Hepatocyte (in vitro differentiated cells): ENCODE results near the gene TRPM1. TPM values are rescaled to one million over a fixed set of nuclear protein-coding genes. Genes with fewer than 3 reads are reported as not detected.
A peak's percentile ranks its signal among the peaks of the same experiment; 100 is the strongest.

Source experiments
- DNase-seq: peaks from one replicate; pipeline ENCODE4 v3.0.0-alpha.2; 2016; ENCODE audit warnings: low spot score
- H2AFZ ChIP-seq: fragments of 200-600 bp; sonication (generic); 2 replicates; pipeline ENCODE4 v1.6.0; 2016; ENCODE audit warnings: antibody characterized with exemption, mild to moderate bottlenecking
- H3K27ac ChIP-seq: fragments of 200-600 bp; sonication (generic); 2 replicates; pipeline ENCODE4 v1.5.1; 2016; ENCODE audit warnings: mild to moderate bottlenecking
- H3K27me3 ChIP-seq: fragments of 200-600 bp; sonication (generic); 2 replicates; pipeline ENCODE4 v1.6.1; 2016
- H3K36me3 ChIP-seq: fragments of 200-600 bp; sonication (generic); replicated peaks from 2 replicates; pipeline ENCODE4 v1.5.1; 2016; ENCODE audit warnings: low read depth; ENCODE audit not compliant: insufficient read depth
- H3K4me1 ChIP-seq: fragments of 200-600 bp; sonication (generic); 2 replicates; pipeline ENCODE4 v1.5.1; 2016; ENCODE audit warnings: mild to moderate bottlenecking, moderate library complexity; ENCODE audit not compliant: insufficient read depth
- H3K4me2 ChIP-seq: fragments of 200-600 bp; sonication (generic); 2 replicates; pipeline ENCODE4 v1.6.0; 2016
- H3K4me3 ChIP-seq: fragments of 200-600 bp; sonication (generic); 2 replicates; pipeline ENCODE4 v1.5.1; 2016; ENCODE audit warnings: mild to moderate bottlenecking
- H3K79me2 ChIP-seq: fragments of 200-600 bp; sonication (generic); 2 replicates; pipeline ENCODE4 v1.6.0; 2017; ENCODE audit warnings: mild to moderate bottlenecking
- H3K9me2 ChIP-seq: fragments of 200-600 bp; sonication (generic); replicated peaks from 2 replicates; pipeline ENCODE4 v1.6.0; 2017; ENCODE audit warnings: mild to moderate bottlenecking; ENCODE audit not compliant: insufficient read depth
- H3K9me3 ChIP-seq: fragments of 200-600 bp; sonication (generic); 2 replicates; pipeline ENCODE4 v1.5.1; 2016; ENCODE audit warnings: low read depth, mild to moderate bottlenecking
- H4K20me1 ChIP-seq: fragments of 200-600 bp; sonication (generic); 2 replicates; pipeline ENCODE4 v1.6.0; 2016; ENCODE audit warnings: mild to moderate bottlenecking; ENCODE audit not compliant: insufficient read depth, poor library complexity, severe bottlenecking
- EZH2 ChIP-seq: fragments of 200-600 bp; sonication (generic); IDR thresholded peaks from 2 replicates; pipeline ENCODE4 v1.6.1; 2016; ENCODE audit warnings: antibody characterized with exemption, mild to moderate bottlenecking, borderline replicate concordance
- EZH2phosphoT487 ChIP-seq: fragments of 200-600 bp; sonication (generic); IDR thresholded peaks from one replicate; pipeline ENCODE4 v1.6.1; 2018; ENCODE audit warnings: antibody characterized with exemption, mild to moderate bottlenecking, low read depth, moderate library complexity; ENCODE audit not compliant: unreplicated experiment, severe bottlenecking
- WGBS: methylation state at CpG from one replicate; pipeline ENCODE4 v1.1.6; 2016; ENCODE audit warnings: low lambda C conversion rate; ENCODE audit errors: missing lambda C conversion rate; 5-methylcytosine and 5-hydroxymethylcytosine counted together
- polyA plus RNA-seq: library from polyadenylated mRNA; unstranded; fragments of >200 nt; fragmentation: Nextera tagmentation; extraction: Ambion mirVana; gene quantifications from 2 replicates; pipeline ENCODE4 v1.2.1, GENCODE V29; 2016
- total RNA-seq: library from RNA; depleted of rRNA; stranded (reverse); fragments of >200 nt; gene quantifications from 2 replicates; pipeline ENCODE4 v1.2.3, GENCODE V29; 2014
- TF ChIP-seq, protein P1 (sequence below): fragments of 200-600 bp; sonication (generic); IDR thresholded peaks from 2 replicates; pipeline ENCODE4 v1.5.1; 2016; ENCODE audit warnings: antibody characterized with exemption, mild to moderate bottlenecking; ENCODE audit not compliant: poor library complexity

The TRPM1 gene
- total and polyA plus RNA-seq, 2 experiments from 2014 or later, result not detected

DNA sequence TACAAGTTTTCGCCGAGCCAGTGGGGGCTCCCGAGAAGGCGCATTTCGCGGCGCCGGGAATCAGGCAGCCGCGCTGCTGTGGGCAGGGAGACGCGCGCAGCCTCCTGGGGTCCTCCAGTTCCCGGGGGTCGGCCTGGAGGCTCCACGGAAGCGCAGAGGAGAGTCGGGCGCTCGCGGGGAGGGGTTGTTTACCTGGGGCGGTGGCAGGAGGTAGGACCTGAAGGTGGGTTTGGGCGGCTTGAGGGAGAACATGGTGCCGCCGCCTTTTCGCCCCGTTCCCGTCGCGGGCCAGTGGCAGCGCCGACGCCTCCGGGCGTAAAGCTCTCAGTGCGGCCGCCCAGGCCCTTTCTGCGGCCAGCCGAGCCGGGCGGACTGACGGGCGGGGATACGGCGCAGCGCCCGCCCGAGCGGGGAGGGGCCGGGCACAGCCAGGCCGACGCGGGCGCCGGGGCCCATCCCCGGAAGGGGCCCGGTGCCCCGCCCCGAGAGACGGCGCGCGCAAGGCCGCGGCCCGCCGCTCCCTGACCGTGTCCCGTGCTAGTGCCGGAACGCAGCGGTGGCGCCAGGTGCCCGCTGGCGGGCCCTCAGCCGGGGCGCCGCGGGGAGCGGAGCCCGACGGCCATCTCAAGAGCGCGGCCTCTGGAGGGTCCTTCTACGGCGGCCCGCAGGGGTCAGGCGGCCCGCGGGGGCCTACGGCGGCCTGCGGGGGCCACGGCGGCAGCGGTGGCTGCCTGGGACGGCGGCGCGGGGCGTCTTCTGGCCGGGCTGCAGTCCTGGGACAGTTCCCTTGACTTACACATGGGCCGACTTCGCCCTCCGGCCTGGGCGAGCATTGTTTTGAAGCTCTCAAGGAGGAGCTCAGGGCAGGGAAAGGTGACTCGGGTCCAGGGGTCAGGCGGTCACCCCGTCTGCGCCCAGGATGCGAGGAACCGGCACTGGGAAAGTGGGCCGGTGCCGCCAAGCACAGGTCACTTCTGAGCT lies 110.0 kb downstream of the TRPM1 start, which contains the start of gene MTMR10:
Gene MTMR10 (minus strand): TSS at position 374 of the 981 bp plus-strand sequence. CDS start 122 bp downstream, at position 252.
- H3K27ac ChIP-seq, result peak within 1 kb of the TSS; percentile 97
- WGBS, result 2% methylated on average over 45 of the region's 114 CpGs

DNA sequence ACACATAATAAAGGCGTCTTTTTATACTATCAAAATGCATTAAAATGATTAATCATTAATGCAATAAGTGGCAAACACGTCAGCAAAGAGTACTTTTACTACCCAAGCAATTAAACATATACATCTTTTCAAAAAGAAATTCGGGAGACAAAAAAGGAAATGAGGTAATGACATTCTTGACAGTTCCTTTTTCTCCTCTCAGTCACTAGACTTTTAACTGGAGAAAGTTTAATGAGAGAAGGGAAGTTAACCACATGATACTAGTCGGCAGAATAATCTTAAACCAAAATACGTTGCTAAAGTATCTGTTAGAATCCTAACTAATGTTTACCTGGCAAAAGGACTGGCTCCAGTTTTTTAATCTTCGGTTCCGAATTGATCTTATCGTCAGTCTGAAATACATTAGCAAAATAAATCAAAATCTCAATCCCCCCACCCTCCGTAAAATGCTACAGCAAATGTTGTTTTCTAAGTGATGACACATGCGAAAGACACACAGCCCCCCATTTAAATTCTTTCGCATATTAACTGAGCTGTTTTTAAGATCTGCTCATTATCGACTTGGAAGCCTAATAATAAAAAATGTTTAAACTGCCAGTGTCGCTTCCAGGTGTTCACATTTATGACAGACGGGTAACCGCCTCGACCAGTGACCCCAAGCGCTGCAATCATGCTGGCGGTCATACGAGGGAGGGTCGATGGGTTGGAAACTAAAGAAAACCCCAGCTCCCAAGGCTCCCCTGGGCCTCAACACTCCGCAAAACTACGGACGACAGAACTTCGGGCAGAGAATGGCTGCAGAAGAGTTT lies 110.9 kb downstream of the TRPM1 start:
- Histone ChIP-seq H3K4me2 (peak overlapping the region; percentile 90), H3K9me3 (no peaks in the 10 kb centered on the region), H2AFZ (peak overlapping the region; percentile 75), H3K36me3 (no peaks in the 10 kb centered on the region), H3K27me3 (no peaks in the 10 kb centered on the region), H3K4me3 (peak overlapping the region; percentile 97), H4K20me1 (no peaks in the 10 kb centered on the region), H3K79me2 (peaks cover 42% of the 10 kb centered on the region), H3K4me1 (peaks cover 5% of the 10 kb centered on the region), H3K9me2 (no peaks in the 10 kb centered on the region), H3K27ac (peak overlapping the region; percentile 97)
- TF ChIP-seq, protein P1, sequence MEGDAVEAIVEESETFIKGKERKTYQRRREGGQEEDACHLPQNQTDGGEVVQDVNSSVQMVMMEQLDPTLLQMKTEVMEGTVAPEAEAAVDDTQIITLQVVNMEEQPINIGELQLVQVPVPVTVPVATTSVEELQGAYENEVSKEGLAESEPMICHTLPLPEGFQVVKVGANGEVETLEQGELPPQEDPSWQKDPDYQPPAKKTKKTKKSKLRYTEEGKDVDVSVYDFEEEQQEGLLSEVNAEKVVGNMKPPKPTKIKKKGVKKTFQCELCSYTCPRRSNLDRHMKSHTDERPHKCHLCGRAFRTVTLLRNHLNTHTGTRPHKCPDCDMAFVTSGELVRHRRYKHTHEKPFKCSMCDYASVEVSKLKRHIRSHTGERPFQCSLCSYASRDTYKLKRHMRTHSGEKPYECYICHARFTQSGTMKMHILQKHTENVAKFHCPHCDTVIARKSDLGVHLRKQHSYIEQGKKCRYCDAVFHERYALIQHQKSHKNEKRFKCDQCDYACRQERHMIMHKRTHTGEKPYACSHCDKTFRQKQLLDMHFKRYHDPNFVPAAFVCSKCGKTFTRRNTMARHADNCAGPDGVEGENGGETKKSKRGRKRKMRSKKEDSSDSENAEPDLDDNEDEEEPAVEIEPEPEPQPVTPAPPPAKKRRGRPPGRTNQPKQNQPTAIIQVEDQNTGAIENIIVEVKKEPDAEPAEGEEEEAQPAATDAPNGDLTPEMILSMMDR, result no peak
- TF ChIP-seq EZH2, result no peak
- TF ChIP-seq EZH2phosphoT487, result no peak
- DNase-seq, result no peak
- WGBS, result 7% methylated on average over 24 of the region's 24 CpGs

More for the DNA sequence above, 110.0 kb downstream of the TRPM1 start, which contains the start of gene MTMR10:
- H3K9me2 ChIP-seq, result no peaks in the 10 kb centered on the region
- no peaks in the 10 kb centered on the region for H3K36me3 ChIP-seq
- H3K79me2 ChIP-seq, result peaks cover 35% of the 10 kb centered on the region
- H3K9me3 ChIP-seq, result no peaks in the 10 kb centered on the region
- H3K4me2 ChIP-seq, result peak within 1 kb of the TSS; percentile 90
- peak within 1 kb of the TSS; percentile 97 for H3K4me3 ChIP-seq
- peak within 1 kb of the TSS; percentile 94 for H2AFZ ChIP-seq
- TF ChIP-seq EZH2phosphoT487, result no peak
- TF ChIP-seq, protein P1, result no peak
- no peak for TF ChIP-seq EZH2
- H3K27me3 ChIP-seq, result no peaks in the 10 kb centered on the region
- peak; percentile 94 for DNase-seq
- peaks cover 5% of the 10 kb centered on the region for H3K4me1 ChIP-seq
- H4K20me1 ChIP-seq, result no peaks in the 10 kb centered on the region

DNA sequence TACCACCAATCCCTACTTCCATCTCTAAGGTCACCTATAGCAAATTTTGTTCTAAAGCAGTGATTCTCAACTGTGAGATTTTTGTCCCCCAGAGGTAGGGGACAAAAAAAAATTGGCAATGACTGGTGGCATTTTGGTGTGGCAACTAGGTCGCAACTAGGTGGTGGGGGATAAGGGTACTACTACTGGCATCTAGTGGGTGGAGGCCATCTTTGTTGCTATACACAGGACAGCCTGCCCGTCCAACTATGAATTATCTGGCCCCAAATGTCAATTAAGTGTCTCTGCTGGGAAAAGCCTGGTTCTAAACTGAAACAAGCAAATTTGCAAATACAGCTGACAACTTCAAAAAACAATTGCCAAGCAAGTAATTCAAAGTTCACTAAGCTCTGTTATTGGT lies 111.5 kb downstream of the TRPM1 start:
- H3K27ac ChIP-seq, result peak overlapping the region; percentile 97
- no peak overlapping the region for H2AFZ ChIP-seq
- TF ChIP-seq EZH2phosphoT487 (no peak), EZH2 (no peak)
- TF ChIP-seq, protein P1, result no peak
- H3K9me3 ChIP-seq, result no peaks in the 10 kb centered on the region
- H3K27me3 ChIP-seq, result no peaks in the 10 kb centered on the region
- no peak for DNase-seq
- H3K4me2 ChIP-seq, result peak overlapping the region; percentile 90
- peaks cover 48% of the 10 kb centered on the region for H3K79me2 ChIP-seq
- 66% methylated on average over 2 of the region's 2 CpGs for WGBS
- peaks cover 5% of the 10 kb centered on the region for H3K4me1 ChIP-seq
- H4K20me1 ChIP-seq, result no peaks in the 10 kb centered on the region
- peak overlapping the region; percentile 97 for H3K4me3 ChIP-seq
- H3K36me3 ChIP-seq, result no peaks in the 10 kb centered on the region
- no peaks in the 10 kb centered on the region for H3K9me2 ChIP-seq
